ENCODE data around the gene GPI. TPM values are rescaled to one million over a fixed set of nuclear protein-coding genes. Genes with fewer than 3 reads are reported as not detected.
A peak's percentile ranks its signal among the peaks of the same experiment; 100 is the strongest.

Gene GPI
- total and polyA plus RNA-seq, 9 of the 15 experiments (the other 6 are each of a cell fraction or from before 2014, with no cell fraction given): 88.3 to 358 (median 122) TPM

GRCh38 chr19:34359140-34359953, 5.6 kb upstream of the GPI start (continued):
- TF ChIP-seq ZNF395 (CRISPR knock-in tag; IDR thresholded peaks at IDR 0.05) (peak; percentile 71), FOXK1 (CRISPR knock-in tag; IDR thresholded peaks at IDR 0.05; ENCODE audit: borderline replicate concordance) (no peak), PBX2 (CRISPR knock-in tag; IDR thresholded peaks at IDR 0.05; ENCODE audit: low read depth) (0 out of 2 replicates have a peak, but pooled peaks have one; percentile 4), PBX2 (tag; conservative IDR thresholded peaks at IDR 0.05; ENCODE audit: low read depth) (no peak), NKRF (IDR thresholded peaks at IDR 0.05; ENCODE audit: borderline replicate concordance) (peak; percentile 76; the same call in 1 of the 2 replicates), GABPB1 (CRISPR knock-in tag; IDR thresholded peaks at IDR 0.05) (no peak; the same call in 1 of the 2 replicates), ZC3H11A (IDR thresholded peaks at IDR 0.05; ENCODE audit: low read depth, low read length) (no peak), MAFG (tag; conservative IDR thresholded peaks at IDR 0.05) (peak; percentile 98), RCOR1 (IDR thresholded peaks at IDR 0.05; ENCODE audit: borderline replicate concordance in 1 of 2, low read depth in 2 of 2, low read length in 2 of 2) (0 out of 4 replicates have a peak, but pooled peaks have one; percentile 10 to 37), ZNF830 (CRISPR knock-in tag; IDR thresholded peaks at IDR 0.05) (no peak), HDGF (IDR thresholded peaks at IDR 0.05) (peak; percentile 90), JUN (IDR thresholded peaks at IDR 0.05; ENCODE audit: borderline replicate concordance, low read depth, low read length) (0 out of 2 replicates have a peak, but pooled peaks have one; percentile 64), JUN (CRISPR knock-in tag; IDR thresholded peaks at IDR 0.05; ENCODE audit: borderline replicate concordance) (no peak), HMG20B (CRISPR knock-in tag; IDR thresholded peaks at IDR 0.05) (no peak), L3MBTL2 (IDR thresholded peaks at IDR 0.05) (peak; percentile 91), POLR2B (IDR thresholded peaks at IDR 0.05; ENCODE audit: low read depth, partially characterized antibody) (peak; percentile 95), ZNF212 (CRISPR knock-in tag; IDR thresholded peaks at IDR 0.05) (no peak), BDP1 (IDR thresholded peaks at IDR 0.05; ENCODE audit: insufficient read depth, insufficient read length) (no peak)

All from K562 (cell line).